Loucy (cell line): ENCODE results near the gene IGDCC3.

Experiments
- H2AFZ ChIP-seq: fragments of 200-600 bp; sonication (generic); 2 replicates; pipeline ENCODE4 v1.6.0; 2016; ENCODE audit warnings: antibody characterized with exemption, mild to moderate bottlenecking, low read length, moderate library complexity
- H3F3A ChIP-seq: fragments of 200-600 bp; 2 replicates; pipeline ENCODE4 v1.6.0; 2016; ENCODE audit warnings: antibody characterized with exemption, low read depth, mild to moderate bottlenecking
- H3K27me3 ChIP-seq: fragments of 200-600 bp; sonication (generic); 2 replicates; pipeline ENCODE4 v1.6.1; 2014; ENCODE audit warnings: low read length, mild to moderate bottlenecking; ENCODE audit not compliant: insufficient read depth, poor library complexity, severe bottlenecking
- H3K36me3 ChIP-seq: fragments of 200-600 bp; sonication (generic); 2 replicates; pipeline ENCODE4 v1.6.1; 2016; ENCODE audit warnings: low read length; ENCODE audit not compliant: insufficient read depth
- H3K4me1 ChIP-seq: fragments of 200-600 bp; sonication (generic); 2 replicates; pipeline ENCODE4 v1.5.1; 2014; ENCODE audit warnings: low read length, mild to moderate bottlenecking; ENCODE audit not compliant: insufficient read depth, poor library complexity, severe bottlenecking
- H3K4me2 ChIP-seq: fragments of 200-600 bp; sonication (generic); 2 replicates; pipeline ENCODE4 v1.6.0; 2014; ENCODE audit warnings: antibody characterized with exemption, low read length, low read depth, mild to moderate bottlenecking; ENCODE audit not compliant: poor library complexity, severe bottlenecking
- H3K4me3 ChIP-seq: fragments of 200-600 bp; sonication (generic); 2 replicates; pipeline ENCODE4 v1.5.1; 2014; ENCODE audit warnings: low read length, mild to moderate bottlenecking, mixed read lengths; ENCODE audit not compliant: poor library complexity, severe bottlenecking
- H3K79me2 ChIP-seq: fragments of 200-600 bp; sonication (generic); 2 replicates; pipeline ENCODE4 v1.6.1; 2014; ENCODE audit warnings: low read length; ENCODE audit not compliant: insufficient read depth
- H3K9ac ChIP-seq: fragments of 200-600 bp; sonication (generic); 2 replicates; pipeline ENCODE4 v1.6.0; 2014; ENCODE audit warnings: mild to moderate bottlenecking, low read depth, low read length, moderate library complexity; ENCODE audit not compliant: poor library complexity, severe bottlenecking
- H3K9me2 ChIP-seq: fragments of 200-600 bp; sonication (generic); replicated peaks from 2 replicates; pipeline ENCODE4 v1.6.1; 2016; ENCODE audit warnings: low read depth, low read length, mixed read lengths
- H3K9me3 ChIP-seq: fragments of 200-600 bp; sonication (generic); 2 replicates; pipeline ENCODE4 v1.6.1; 2014; ENCODE audit warnings: mild to moderate bottlenecking, antibody characterized with exemption, low read length, low read depth; ENCODE audit not compliant: insufficient read depth
- H4K20me1 ChIP-seq: fragments of 200-600 bp; sonication (generic); 2 replicates; pipeline ENCODE4 v1.6.0; 2014; ENCODE audit warnings: antibody characterized with exemption, low read length, mild to moderate bottlenecking; ENCODE audit not compliant: insufficient read depth, poor library complexity, severe bottlenecking
- EZH2phosphoT487 ChIP-seq: fragments of 200-600 bp; IDR thresholded peaks from 2 replicates; pipeline ENCODE4 v1.6.1; 2018; ENCODE audit warnings: antibody characterized with exemption, mild to moderate bottlenecking, moderate library complexity, borderline replicate concordance
- TF ChIP-seq, protein P1 (sequence below): fragments of 200-600 bp; sonication (generic); conservative IDR thresholded peaks from 2 replicates; pipeline ENCODE4 v1.5.1; 2014; ENCODE audit warnings: mild to moderate bottlenecking, antibody characterized with exemption, low read length

Gene IGDCC3

DNA sequence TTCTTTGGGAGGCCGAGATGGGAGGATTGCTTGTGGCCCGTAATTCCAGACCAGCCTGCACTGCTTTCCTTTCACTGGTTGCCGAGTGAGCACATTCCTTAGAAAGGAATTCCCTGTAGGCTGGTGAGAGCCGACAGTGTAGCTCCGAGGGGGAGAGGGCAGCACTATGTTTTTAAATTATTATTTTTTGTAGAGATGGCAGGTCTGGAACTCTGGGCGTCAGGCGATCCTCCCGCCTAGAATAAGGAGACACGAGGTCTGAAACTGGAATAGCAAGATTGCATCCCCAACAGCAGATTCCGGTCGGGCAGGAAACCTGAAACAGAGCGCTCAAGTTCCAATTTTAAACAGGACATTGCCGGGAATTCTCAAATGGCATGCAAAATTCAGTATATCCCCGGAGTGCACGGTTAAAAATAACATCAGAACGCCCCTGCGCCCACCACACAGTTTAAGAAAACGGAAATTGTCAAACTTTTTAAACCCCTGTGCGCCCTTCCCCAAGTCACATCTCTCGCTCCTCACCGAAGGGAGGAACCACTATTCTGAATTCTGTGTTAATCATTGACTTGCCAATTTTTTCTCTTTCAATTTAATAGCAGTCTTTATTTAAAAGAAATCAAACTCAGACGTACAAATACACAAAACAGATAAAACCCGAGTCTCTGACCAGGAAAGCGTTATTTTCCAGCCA is 74.0 kb downstream of the IGDCC3 start:
- peaks cover 17% of the 10 kb centered on the region for H3K4me1 ChIP-seq
- H3K9me3 ChIP-seq: no peaks in the 10 kb centered on the region
- no peaks in the 10 kb centered on the region for H3K36me3 ChIP-seq
- peak overlapping the region; percentile 80 for H3K4me2 ChIP-seq
- H4K20me1 ChIP-seq: no peaks in the 10 kb centered on the region
- H3F3A ChIP-seq: peaks cover 8% of the 10 kb centered on the region
- no peaks in the 10 kb centered on the region for H3K27me3 ChIP-seq
- peak overlapping the region; percentile 82 for H3K9ac ChIP-seq
- peak overlapping the region; percentile 94 for H2AFZ ChIP-seq
- TF ChIP-seq, protein P1, sequence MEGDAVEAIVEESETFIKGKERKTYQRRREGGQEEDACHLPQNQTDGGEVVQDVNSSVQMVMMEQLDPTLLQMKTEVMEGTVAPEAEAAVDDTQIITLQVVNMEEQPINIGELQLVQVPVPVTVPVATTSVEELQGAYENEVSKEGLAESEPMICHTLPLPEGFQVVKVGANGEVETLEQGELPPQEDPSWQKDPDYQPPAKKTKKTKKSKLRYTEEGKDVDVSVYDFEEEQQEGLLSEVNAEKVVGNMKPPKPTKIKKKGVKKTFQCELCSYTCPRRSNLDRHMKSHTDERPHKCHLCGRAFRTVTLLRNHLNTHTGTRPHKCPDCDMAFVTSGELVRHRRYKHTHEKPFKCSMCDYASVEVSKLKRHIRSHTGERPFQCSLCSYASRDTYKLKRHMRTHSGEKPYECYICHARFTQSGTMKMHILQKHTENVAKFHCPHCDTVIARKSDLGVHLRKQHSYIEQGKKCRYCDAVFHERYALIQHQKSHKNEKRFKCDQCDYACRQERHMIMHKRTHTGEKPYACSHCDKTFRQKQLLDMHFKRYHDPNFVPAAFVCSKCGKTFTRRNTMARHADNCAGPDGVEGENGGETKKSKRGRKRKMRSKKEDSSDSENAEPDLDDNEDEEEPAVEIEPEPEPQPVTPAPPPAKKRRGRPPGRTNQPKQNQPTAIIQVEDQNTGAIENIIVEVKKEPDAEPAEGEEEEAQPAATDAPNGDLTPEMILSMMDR: no peak
- no peak for TF ChIP-seq EZH2phosphoT487
- peak overlapping the region; percentile 73 for H3K4me3 ChIP-seq
- peaks cover 4% of the 10 kb centered on the region; the same call in 1 of the 2 replicates for H3K79me2 ChIP-seq
- H3K9me2 ChIP-seq: no peaks in the 10 kb centered on the region

DNA sequence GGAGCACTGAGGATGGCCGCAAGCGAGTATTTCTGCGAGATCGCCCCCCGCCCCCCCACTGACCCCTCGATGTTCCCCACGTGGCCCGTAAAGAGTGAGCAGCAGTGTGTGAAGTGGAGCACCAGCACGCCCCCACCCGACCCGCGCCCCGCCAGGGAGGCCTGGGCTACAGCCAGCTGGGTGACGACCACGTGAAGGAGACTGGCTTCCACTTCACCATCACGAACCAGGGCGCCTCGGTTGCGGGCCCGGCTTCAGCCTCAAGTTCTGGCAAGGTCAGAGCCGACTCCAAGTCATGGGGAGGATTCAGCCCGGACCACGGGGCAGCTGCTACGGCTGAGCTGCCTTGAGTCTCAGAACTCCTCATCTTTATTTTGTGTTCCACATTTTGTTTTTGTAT is 75.7 kb downstream of the IGDCC3 start:
- H3K36me3 ChIP-seq: no peaks in the 10 kb centered on the region
- no peak overlapping the region for H3K4me3 ChIP-seq
- H3K9ac ChIP-seq: no peak overlapping the region
- TF ChIP-seq EZH2phosphoT487: no peak
- TF ChIP-seq, protein P1: no peak
- H3K4me1 ChIP-seq: peaks cover 17% of the 10 kb centered on the region
- H3K9me3 ChIP-seq: no peaks in the 10 kb centered on the region
- H3K79me2 ChIP-seq: peaks cover 6% of the 10 kb centered on the region; the same call in 1 of the 2 replicates
- no peaks in the 10 kb centered on the region for H3K27me3 ChIP-seq
- H3K4me2 ChIP-seq: no peak overlapping the region
- H4K20me1 ChIP-seq: no peaks in the 10 kb centered on the region
- no peaks in the 10 kb centered on the region for H3K9me2 ChIP-seq
- no peak overlapping the region for H2AFZ ChIP-seq
- H3F3A ChIP-seq: peaks cover 11% of the 10 kb centered on the region

DNA sequence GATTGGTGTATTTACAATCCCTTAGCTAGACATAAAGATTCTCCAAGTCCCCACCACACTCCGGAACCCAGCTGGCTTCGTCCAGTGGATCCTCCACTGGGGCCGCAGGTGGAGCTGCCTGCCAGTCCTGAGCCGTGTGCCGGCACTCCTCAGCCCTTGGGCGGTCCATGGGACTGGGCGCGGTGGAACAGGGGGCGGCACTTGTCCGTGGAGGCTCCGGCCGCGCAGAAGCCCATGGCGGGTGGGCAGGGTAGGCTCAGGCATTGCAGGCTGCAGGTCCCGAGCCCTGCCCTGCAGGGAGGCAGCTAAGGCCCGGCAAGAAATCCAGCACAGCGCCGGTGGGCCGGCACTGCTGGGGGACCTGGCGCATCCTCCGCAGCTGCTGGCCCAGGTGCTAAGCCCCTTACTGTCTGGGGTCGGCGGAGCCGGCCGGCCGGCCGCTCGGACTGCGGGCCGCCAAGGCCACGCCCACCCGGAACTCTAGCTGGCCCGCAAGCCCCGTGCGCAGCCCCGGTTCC is 76.8 kb downstream of the IGDCC3 start:
- H3K4me2 ChIP-seq: no peak overlapping the region
- H3K36me3 ChIP-seq: no peaks in the 10 kb centered on the region
- no peak overlapping the region for H3K4me3 ChIP-seq
- no peak overlapping the region for H2AFZ ChIP-seq
- H3K9ac ChIP-seq: no peak overlapping the region
- no peaks in the 10 kb centered on the region for H4K20me1 ChIP-seq
- H3K9me3 ChIP-seq: no peaks in the 10 kb centered on the region
- H3K9me2 ChIP-seq: no peaks in the 10 kb centered on the region
- H3K27me3 ChIP-seq: no peaks in the 10 kb centered on the region
- TF ChIP-seq EZH2phosphoT487: no peak
- TF ChIP-seq, protein P1: no peak
- H3K4me1 ChIP-seq: peaks cover 19% of the 10 kb centered on the region
- peaks cover 6% of the 10 kb centered on the region; the same call in 1 of the 2 replicates for H3K79me2 ChIP-seq
- H3F3A ChIP-seq: peaks cover 16% of the 10 kb centered on the region
